GM19238 (cell line): ENCODE data around the gene LRRC3B.

Source experiments
- DNase-seq: peaks from one replicate; pipeline ENCODE4 v3.0.0; 2011; ENCODE audit warnings: low spot score; ENCODE audit not compliant: insufficient read length

Gene LRRC3B

DNA sequence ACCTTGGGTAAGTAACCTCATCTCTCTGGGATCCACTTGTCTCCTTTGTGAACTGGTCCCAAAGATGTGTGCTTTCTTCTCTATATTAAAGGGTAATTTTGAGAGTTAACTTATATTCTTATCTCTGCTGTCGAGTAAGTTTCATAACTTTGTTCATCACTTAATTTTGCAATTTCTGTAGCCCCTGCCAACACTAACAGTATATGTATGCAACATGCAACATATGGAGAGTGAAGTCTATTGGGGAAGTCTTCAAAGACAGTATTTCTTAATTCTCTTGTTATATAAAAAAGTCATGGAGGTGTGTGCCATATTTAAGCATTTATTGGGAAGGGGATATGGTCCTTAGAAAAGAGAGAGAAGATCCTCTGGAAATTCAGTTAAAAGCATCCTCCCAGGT lies 85.9 kb downstream of the LRRC3B start:
- DNase-seq: no peak

DNA sequence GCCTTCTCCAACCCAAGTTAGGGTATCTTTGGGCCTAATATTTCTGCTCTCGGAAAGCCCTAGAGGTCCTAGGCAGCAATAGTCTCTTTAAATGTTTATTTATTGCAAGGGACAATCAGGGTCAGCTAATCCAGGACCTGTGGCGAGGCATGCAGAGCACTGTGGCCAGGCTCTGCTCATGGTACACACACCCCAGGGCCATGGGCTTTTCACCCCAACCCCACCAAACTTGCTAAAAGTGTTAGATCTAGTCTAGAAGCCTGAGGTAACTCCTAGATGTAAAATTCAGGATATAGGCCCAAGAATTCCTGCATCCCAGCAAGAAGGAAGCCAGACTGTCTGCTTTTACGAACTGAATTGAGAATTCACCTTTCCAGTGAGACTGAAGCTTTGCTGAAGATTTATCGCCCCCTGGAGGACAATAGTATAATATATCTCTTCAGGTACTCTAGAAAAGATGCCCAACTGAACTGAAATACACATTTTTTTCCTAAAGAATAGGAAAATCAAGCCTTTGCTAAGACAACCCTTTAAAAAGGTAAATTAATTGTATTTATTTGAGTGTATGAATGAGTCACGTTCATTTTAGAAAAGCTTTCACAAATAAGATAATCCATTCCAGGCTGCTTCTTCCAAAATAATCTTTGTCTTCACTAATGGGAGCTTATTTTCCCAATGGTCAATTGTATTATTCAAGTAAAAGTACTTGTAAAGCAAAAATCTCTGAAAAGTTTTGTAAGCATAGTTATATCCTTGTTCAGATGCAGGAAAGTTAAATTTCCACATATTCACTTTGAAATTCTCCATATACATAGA lies 89.8 kb downstream of the LRRC3B start:
- DNase-seq: no peak

DNA sequence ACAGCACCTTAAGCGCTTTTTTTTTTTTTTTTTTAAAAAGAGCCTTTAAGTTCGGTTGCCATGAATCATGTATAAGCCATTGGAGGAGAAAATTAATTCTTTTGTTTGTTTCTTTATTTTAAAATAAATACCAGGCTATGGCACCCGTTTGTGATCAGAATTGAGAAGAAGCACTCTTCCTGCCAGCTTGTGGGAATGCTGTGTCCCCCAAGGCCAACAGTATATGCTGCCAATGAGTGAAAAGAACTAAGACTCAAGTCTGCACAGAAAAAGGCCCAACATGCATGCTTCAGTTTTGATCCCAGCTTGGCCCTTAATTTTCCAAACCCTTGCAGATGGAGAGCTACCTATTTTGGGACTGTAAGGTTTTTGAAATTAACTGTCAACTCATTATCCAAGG lies 90.5 kb downstream of the LRRC3B start:
- no peak for DNase-seq

DNA sequence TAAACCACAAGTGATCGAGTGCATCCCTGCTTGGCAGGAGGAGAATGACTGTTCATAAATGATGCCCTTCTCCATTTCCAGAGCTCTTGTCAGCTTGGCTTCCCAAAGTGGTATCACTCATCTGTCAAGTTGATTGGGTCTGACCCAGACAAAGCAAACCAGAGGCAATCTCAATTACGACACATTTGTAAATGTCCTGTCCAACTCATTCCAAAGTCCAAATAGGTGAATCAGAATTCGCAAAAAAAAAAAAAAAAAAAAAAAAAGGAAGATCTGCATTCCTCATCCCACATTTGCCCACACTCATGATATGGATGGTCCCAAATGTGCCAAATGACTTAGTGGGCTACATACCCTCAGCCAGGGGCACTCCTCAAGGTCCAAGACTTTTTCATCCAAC lies 91.9 kb downstream of the LRRC3B start:
- no peak for DNase-seq

DNA sequence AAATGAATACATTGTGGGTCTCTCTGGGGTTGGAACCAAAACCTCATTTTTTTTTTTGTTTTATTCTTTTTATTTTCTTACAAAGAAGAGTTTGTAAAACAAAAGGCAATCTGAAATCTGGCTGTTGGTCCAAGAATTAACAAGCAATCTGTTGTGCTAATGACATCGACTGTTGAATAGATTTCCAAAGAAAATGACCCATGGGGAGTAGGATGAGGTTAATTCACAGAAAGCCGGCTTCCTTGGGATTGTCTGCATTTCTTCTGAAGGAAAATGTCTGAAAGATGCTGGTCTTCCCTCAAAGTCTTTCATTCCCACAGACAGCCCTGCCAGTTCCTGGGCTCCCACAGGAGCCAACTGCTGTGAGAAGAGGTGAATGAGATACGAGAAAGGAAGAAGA lies 92.9 kb downstream of the LRRC3B start:
- no peak for DNase-seq

DNA sequence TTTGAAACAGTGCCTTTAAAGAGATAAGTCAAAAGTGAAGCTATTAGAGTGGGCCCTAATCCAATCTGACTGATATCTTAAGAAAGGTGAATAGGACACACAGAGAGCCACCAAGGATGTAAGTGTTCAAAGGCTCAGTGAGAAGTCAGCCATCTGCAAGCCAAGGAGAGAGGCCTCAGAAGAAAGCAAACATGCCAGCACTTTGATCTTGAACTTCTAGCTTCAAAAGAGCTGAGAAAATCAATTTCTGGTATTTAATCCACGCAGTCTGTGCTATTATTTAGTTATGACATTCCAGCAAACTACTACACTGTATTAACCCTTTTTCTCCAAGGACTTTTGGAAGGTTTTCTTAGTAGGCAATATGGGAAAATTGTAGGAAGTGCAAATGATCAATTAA lies 95.7 kb downstream of the LRRC3B start:
- no peak for DNase-seq

DNA sequence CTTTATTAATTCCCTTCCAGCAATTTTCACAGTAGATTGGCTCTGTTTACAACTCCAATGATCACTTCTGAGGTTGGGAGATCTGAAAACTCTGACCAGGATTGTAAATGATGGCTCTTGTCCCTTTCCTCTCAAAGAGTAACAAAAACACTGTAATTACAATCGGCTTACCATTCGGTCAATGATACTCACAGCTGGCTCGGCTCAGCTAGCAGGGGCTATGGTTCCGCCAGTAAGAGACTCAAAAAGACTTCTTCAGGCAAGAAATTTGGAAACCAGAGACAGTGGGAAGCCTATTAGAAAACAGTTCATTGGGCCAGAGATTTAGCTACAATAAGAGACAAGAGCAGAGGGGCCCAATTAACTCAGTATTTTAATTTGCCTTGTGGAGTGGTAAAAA lies 96.6 kb downstream of the LRRC3B start:
- DNase-seq: no peak

DNA sequence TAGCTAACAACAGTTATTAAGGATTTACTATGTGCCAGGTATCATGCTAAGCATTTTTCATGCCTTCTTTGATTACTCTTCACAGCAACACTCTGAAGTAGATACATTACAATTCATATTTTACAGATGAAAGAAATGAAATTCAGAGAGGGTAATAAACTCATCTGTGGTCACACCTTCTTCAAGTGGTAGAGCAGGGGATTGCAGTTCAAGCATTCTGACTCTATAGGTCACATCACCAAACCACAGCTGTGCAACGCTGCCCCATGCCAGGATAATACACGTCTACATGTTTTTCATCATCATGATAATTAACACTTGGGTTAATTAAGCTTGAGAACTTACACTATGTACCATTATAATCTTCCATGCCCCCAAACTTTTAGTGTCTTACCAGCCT lies 98.5 kb downstream of the LRRC3B start:
- no peak for DNase-seq

DNA sequence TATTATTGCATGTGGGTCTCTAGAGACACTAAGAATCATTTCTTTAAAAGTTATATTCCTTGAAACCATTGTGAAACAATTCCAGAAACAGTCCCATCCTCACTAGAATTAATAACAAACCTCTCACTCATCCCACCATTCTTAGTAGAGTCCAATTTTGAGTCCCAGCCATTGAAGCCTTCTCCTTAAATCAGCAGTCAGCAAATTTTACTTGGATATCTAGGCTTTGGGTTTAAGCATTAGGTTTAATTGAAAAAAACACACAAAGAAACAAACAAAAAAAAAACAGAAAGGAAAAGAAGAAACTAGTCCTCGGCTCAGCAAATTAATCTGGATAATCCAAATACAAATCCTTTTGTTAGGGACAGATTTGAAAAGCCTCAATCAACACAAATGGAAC lies 109.3 kb downstream of the LRRC3B start:
- no peak for DNase-seq

DNA sequence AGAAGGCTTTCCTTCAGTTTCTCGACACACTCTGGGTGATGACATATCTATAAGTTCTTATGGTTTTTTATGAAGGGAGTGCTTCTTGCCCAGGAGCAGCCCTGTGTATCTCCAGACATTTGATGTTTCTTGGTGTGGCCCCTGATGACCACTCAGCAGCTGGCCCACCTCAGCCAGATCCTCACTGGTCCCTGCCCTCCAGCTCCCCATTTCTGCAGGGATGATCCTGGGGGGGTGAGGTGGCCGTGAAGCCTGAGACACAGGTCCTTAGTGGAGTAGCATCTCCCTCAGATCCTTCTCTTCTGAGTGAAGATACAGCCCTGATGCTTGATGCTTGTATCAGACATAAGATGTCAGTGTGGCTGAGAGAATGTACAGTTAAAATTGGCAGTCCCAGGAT lies 127.7 kb downstream of the LRRC3B start:
- no peak for DNase-seq

DNA sequence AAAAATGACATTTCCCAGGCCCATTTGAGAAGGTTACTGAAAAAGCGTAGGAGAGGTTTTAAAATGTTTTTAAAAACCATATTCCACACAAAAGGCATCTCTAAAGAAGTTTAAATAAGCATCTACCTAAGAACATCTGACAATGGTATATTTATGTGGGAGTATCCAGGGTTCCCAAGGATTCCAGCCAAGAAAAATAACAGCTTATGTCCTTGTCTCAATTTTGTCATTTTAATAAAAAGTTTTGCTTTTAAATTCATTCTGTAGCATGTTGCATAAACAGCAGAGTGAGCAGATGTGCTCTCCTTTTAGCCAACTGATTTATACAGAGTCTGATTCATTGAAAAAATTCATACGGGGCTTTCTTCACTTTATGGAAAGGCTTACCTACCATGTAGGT lies 129.9 kb downstream of the LRRC3B start:
- no peak for DNase-seq

DNA sequence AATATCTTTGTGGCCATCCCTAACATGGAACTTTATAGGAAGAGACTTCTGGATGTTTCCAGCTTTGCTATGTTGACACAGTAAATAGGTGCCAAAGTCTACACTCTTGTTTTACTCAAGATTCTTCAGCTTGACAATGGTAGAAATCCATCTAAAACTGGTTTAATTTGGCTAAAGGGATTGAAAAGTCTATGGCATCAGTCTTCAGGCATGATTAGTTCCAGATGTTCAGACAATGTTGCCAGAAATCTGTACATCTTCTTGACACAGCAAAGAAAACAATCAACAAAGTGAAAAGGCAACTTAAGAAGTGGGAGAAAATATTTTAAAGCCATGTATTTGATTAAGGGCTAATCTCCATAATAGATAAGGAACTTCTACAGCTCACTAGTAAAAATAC lies 130.5 kb downstream of the LRRC3B start:
- no peak for DNase-seq

DNA sequence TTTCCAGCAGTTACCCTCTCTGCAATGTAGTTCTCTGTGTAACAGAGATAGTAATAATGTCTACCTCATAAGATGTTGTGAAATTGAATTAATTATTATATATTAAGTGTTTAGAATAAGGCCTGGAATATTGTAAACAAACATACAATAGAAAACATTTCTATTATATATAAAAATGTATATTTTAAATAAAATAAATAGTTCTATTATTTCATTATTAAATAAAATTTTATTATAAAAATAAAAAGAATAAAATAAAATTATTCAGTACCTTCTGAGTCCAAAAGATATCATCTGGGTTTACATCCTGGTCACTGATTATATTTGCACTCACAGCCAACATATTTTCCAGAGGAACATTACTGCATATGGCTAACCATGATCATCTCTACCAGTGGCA lies 135.4 kb downstream of the LRRC3B start:
- no peak for DNase-seq
